ENCODE measurements around the gene REEP2.

REEP2 gene

GRCh38 chr5:138455232-138455930 is 16.5 kb downstream of the REEP2 start:
- FAIRE-seq (no peak), DNase-seq (ENCODE audit: insufficient read length, low spot score) (no peak)
- TF ChIP-seq POLR2A (IDR thresholded peaks at IDR 0.05; ENCODE audit: low read depth, low read length): no peak

- FAIRE-seq: no peak
- no peak for DNase-seq (ENCODE audit: insufficient read length, low spot score)
- TF ChIP-seq POLR2A (IDR thresholded peaks at IDR 0.05; ENCODE audit: low read depth, low read length): no peak
These were observed 18.8 kb downstream of the REEP2 start for GRCh38 chr5:138457531-138458275.

- TF ChIP-seq POLR2A (IDR thresholded peaks at IDR 0.05; ENCODE audit: low read depth, low read length): no peak
- no peak for DNase-seq (ENCODE audit: insufficient read length, low spot score)
- no peak for FAIRE-seq
These were observed 19.5 kb downstream of the REEP2 start for GRCh38 chr5:138458384-138458783.

GRCh38 chr5:138458856-138459255 is 20.0 kb downstream of the REEP2 start:
- no peak for TF ChIP-seq POLR2A (IDR thresholded peaks at IDR 0.05; ENCODE audit: low read depth, low read length)

GRCh38 chr5:138459311-138459933 is 20.6 kb downstream of the REEP2 start:
- FAIRE-seq: no peak
- TF ChIP-seq POLR2A (IDR thresholded peaks at IDR 0.05; ENCODE audit: low read depth, low read length): no peak
- no peak for DNase-seq (ENCODE audit: insufficient read length, low spot score)

More at GRCh38 chr5:138458856-138459255, 20.0 kb downstream of the REEP2 start:
- FAIRE-seq (no peak), DNase-seq (ENCODE audit: insufficient read length, low spot score) (no peak)

GRCh38 chr5:138460032-138460693 is 21.3 kb downstream of the REEP2 start:
- DNase-seq (ENCODE audit: insufficient read length, low spot score) (no peak), FAIRE-seq (no peak)
- TF ChIP-seq POLR2A (IDR thresholded peaks at IDR 0.05; ENCODE audit: low read depth, low read length): no peak

GRCh38 chr5:138461343-138462125 is 22.7 kb downstream of the REEP2 start:
- DNase-seq (ENCODE audit: insufficient read length, low spot score): peak; percentile 85
- peak; percentile 68 for FAIRE-seq
- no peak for TF ChIP-seq POLR2A (IDR thresholded peaks at IDR 0.05; ENCODE audit: low read depth, low read length)

GRCh38 chr5:138463419-138464007 is 24.7 kb downstream of the REEP2 start:
- no peak for TF ChIP-seq POLR2A (IDR thresholded peaks at IDR 0.05; ENCODE audit: low read depth, low read length)
- FAIRE-seq (no peak), DNase-seq (ENCODE audit: insufficient read length, low spot score) (no peak)

- DNase-seq (ENCODE audit: insufficient read length, low spot score) (peak; percentile 86), FAIRE-seq (no peak)
- TF ChIP-seq POLR2A (IDR thresholded peaks at IDR 0.05; ENCODE audit: low read depth, low read length): peak; percentile 71
These were observed 25.1 kb downstream of the REEP2 start for GRCh38 chr5:138464008-138464387.

GRCh38 chr5:138464388-138465260 is 25.8 kb downstream of the REEP2 start:
- FAIRE-seq (no peak), DNase-seq (ENCODE audit: insufficient read length, low spot score) (peak; percentile 90)
- peak; percentile 27; the same call in 1 of the 2 replicates for TF ChIP-seq POLR2A (IDR thresholded peaks at IDR 0.05; ENCODE audit: low read depth, low read length)

GRCh38 chr5:138465261-138466124 is 26.6 kb downstream of the REEP2 start, which contains the start of gene EGR1:
TSS of gene EGR1 (plus strand) at chr5:138465479. CDS start at chr5:138465762, 283 bp downstream.
- DNase-seq (ENCODE audit: insufficient read length, low spot score) (peak; percentile 75), FAIRE-seq (no peak)
- peak; percentile 79 for TF ChIP-seq POLR2A (IDR thresholded peaks at IDR 0.05; ENCODE audit: low read depth, low read length)
